NCI-H82 treated with DMSO at 0.1 percent for 48 hours (cell line): ENCODE data around the gene CDC25C.
"Not testable (repeated sequence)": the region's sequence is repeated elsewhere in the genome, so short reads cannot be mapped to it uniquely, and the experiment has no call there.

Experiments used
- DNase-seq: peaks from one replicate; lab custom pipeline; 2025; ENCODE audit not compliant: unreplicated experiment; lab: John Stamatoyannopoulos, UW

The CDC25C gene

GRCh38 chr5:138346889-138347288, 15.3 kb upstream of the CDC25C start:
- no peak for DNase-seq

- DNase-seq: no peak
Observed at GRCh38 chr5:138344887-138345622, 13.5 kb upstream of the CDC25C start.

GRCh38 chr5:138340008-138340407, 8.4 kb upstream of the CDC25C start:
- DNase-seq: no peak

- DNase-seq: no peak
Observed at GRCh38 chr5:138339464-138339863, 7.9 kb upstream of the CDC25C start.

GRCh38 chr5:138339091-138339456, 7.5 kb upstream of the CDC25C start:
- DNase-seq: no peak

- no peak for DNase-seq
Observed at GRCh38 chr5:138338411-138339090, 6.9 kb upstream of the CDC25C start.

- DNase-seq: peak; percentile 66
Observed at GRCh38 chr5:138337685-138338410, 6.2 kb upstream of the CDC25C start, which contains the start of gene FAM53C. Gene FAM53C (plus strand): TSS chr5:138338266. CDS start chr5:138341336, 3,070 bp downstream.

- peak; percentile 66 for DNase-seq
Observed at GRCh38 chr5:138336952-138337684, 5.5 kb upstream of the CDC25C start.

- peak; percentile 4 for DNase-seq
Observed at GRCh38 chr5:138334867-138335447, 3.4 kb upstream of the CDC25C start.

- no peak for DNase-seq
Observed at GRCh38 chr5:138330813-138331448, 673 bp downstream of the CDC25C start.

- DNase-seq: not testable (repeated sequence)
Observed at GRCh38 chr5:138318211-138318610, 13.4 kb downstream of the CDC25C start.

GRCh38 chr5:138316355-138316754, 15.2 kb downstream of the CDC25C start:
- no peak for DNase-seq

- DNase-seq: no peak
Observed at GRCh38 chr5:138315751-138316278, 15.8 kb downstream of the CDC25C start.

GRCh38 chr5:138305797-138306196, 25.8 kb downstream of the CDC25C start:
- no peak for DNase-seq

- DNase-seq: no peak
Observed at GRCh38 chr5:138303372-138303771, 28.2 kb downstream of the CDC25C start.

- DNase-seq: no peak
Observed at GRCh38 chr5:138289296-138289695, 42.3 kb downstream of the CDC25C start.

- no peak for DNase-seq
Observed at GRCh38 chr5:138287246-138287645, 44.4 kb downstream of the CDC25C start.

- peak; percentile 36 for DNase-seq
Observed at GRCh38 chr5:138282920-138283742, 48.5 kb downstream of the CDC25C start.

GRCh38 chr5:138280915-138281314, 50.7 kb downstream of the CDC25C start:
- no peak for DNase-seq
